PFSK-1 (cell line): Measurements from ENCODE around the gene FAM217A.

Experiments
- FOXP2 ChIP-seq: optimal IDR thresholded peaks from 2 replicates; pipeline ENCODE3; 2011; ENCODE audit warnings: borderline replicate concordance, control low read depth, inconsistent platforms; ENCODE audit not compliant: insufficient read depth; ENCODE audit errors: extremely low read length, extremely low read depth
- POLR2AphosphoS5 ChIP-seq: IDR thresholded peaks from 2 replicates; pipeline ENCODE4 v1.6.1; 2012; ENCODE audit warnings: low read depth, mild to moderate bottlenecking, control low read depth, low read length, moderate library complexity
- REST ChIP-seq, 2 experiments: IDR thresholded peaks; 2 replicates each; pipeline versions ENCODE4 v1.6.1 to v1.8.0; 2011 to 2012; ENCODE audit warnings: low read depth in 2 of 2, low read length in 2 of 2, control low read depth in 1 of 2, inconsistent platforms in 1 of 2, mild to moderate bottlenecking in 1 of 2, moderate library complexity in 1 of 2; ENCODE audit not compliant: insufficient read depth in 1 of 2
- SIN3A ChIP-seq: IDR thresholded peaks from 2 replicates; pipeline ENCODE4 v1.6.1; 2012; ENCODE audit warnings: mild to moderate bottlenecking, low read length, moderate library complexity, borderline replicate concordance; ENCODE audit not compliant: insufficient read depth
- TAF1 ChIP-seq: IDR thresholded peaks from 2 replicates; pipeline ENCODE4 v1.6.1; 2012; ENCODE audit warnings: low read length, control low read depth, borderline replicate concordance; ENCODE audit not compliant: insufficient read depth

Gene FAM217A

GRCh38 chr6:4100655-4101054 is 21.7 kb upstream of the FAM217A start:
- TF ChIP-seq TAF1 (no peak), SIN3A (no peak), POLR2AphosphoS5 (no peak), FOXP2 (no peak), REST (IDR thresholded peaks at IDR 0.05; ENCODE audit: insufficient read depth in 1 of 2, low read depth in 2 of 2, low read length in 2 of 2) (no peak)

GRCh38 chr6:4093288-4093687 is 14.4 kb upstream of the FAM217A start:
- TF ChIP-seq REST (IDR thresholded peaks at IDR 0.05; ENCODE audit: insufficient read depth in 1 of 2, low read depth in 2 of 2, low read length in 2 of 2) = no peak

- TF ChIP-seq POLR2AphosphoS5 = no peak
- no peak for TF ChIP-seq TAF1
- TF ChIP-seq FOXP2 = no peak
- TF ChIP-seq SIN3A = no peak
- TF ChIP-seq REST (IDR thresholded peaks at IDR 0.05; ENCODE audit: insufficient read depth in 1 of 2, low read depth in 2 of 2, low read length in 2 of 2) = no peak
Observed at GRCh38 chr6:4091941-4092340, 13.0 kb upstream of the FAM217A start.

- no peak for TF ChIP-seq SIN3A
- no peak for TF ChIP-seq TAF1
Observed at GRCh38 chr6:4088704-4089103, 9.8 kb upstream of the FAM217A start.

- no peak for TF ChIP-seq TAF1
- TF ChIP-seq REST (IDR thresholded peaks at IDR 0.05; ENCODE audit: insufficient read depth in 1 of 2, low read depth in 2 of 2, low read length in 2 of 2) = no peak
- no peak for TF ChIP-seq FOXP2
- no peak for TF ChIP-seq SIN3A
- TF ChIP-seq POLR2AphosphoS5 = no peak
Observed at GRCh38 chr6:4085332-4085700, 6.4 kb upstream of the FAM217A start.
